Measurements from ENCODE around the gene FAM200B. TPM values are rescaled to one million over a fixed set of nuclear protein-coding genes. Genes with fewer than 3 reads are reported as not detected.

FAM200B gene
- total RNA-seq, 1 donor from 2014 or later: 58.3 TPM

GRCh38 chr4:15657366-15657765 lies 24.3 kb upstream of the FAM200B start:
- Histone ChIP-seq H3K79me2 (ENCODE audit: low read depth) (peaks cover 24% of the 10 kb centered on the region), H3K36me3 (no peaks in the 10 kb centered on the region), H3K9ac (no peak overlapping the region), H2AFZ (replicated peaks) (no peak overlapping the region), H4K20me1 (ENCODE audit: low read depth) (peaks cover 8% of the 10 kb centered on the region), H3K4me2 (no peak overlapping the region), H3K27ac (no peak overlapping the region), H3K27me3 (no peaks in the 10 kb centered on the region), H3K9me3 (ENCODE audit: low read depth) (no peaks in the 10 kb centered on the region), H3K4me1 (peaks cover 18% of the 10 kb centered on the region), H3F3A (ENCODE audit: low read depth) (peaks cover 34% of the 10 kb centered on the region), H3K4me3 (no peak overlapping the region)
- DNase-seq (ENCODE audit: low spot score): no peak
- no peaks in the 10 kb centered on the region for H3K9me3 Mint-ChIP-seq
- no peak overlapping the region for H3K27ac Mint-ChIP-seq
- peaks cover 29% of the 10 kb centered on the region for H3K4me1 Mint-ChIP-seq
- H3K27me3 Mint-ChIP-seq (ENCODE audit: insufficient read depth, low read depth): peaks cover 5% of the 10 kb centered on the region
- no peaks in the 10 kb centered on the region for H3K36me3 Mint-ChIP-seq
- TF ChIP-seq EZH2phosphoT487 (IDR thresholded peaks at IDR 0.05): no peak
- TF ChIP-seq CTCF (IDR thresholded peaks at IDR 0.05): no peak
- no peak for TF ChIP-seq EZH2 (IDR thresholded peaks at IDR 0.05)
- H3K4me3 Mint-ChIP-seq: no peak overlapping the region

GRCh38 chr4:15658136-15658770 lies 23.4 kb upstream of the FAM200B start:
- Histone ChIP-seq H3K27me3 (no peaks in the 10 kb centered on the region), H3K79me2 (ENCODE audit: low read depth) (peaks cover 15% of the 10 kb centered on the region), H2AFZ (replicated peaks) (no peak overlapping the region), H3F3A (ENCODE audit: low read depth) (peaks cover 34% of the 10 kb centered on the region), H3K4me2 (no peak overlapping the region), H3K36me3 (no peaks in the 10 kb centered on the region), H3K4me3 (no peak overlapping the region), H4K20me1 (ENCODE audit: low read depth) (no peaks in the 10 kb centered on the region), H3K9ac (no peak overlapping the region), H3K9me3 (ENCODE audit: low read depth) (no peaks in the 10 kb centered on the region), H3K27ac (no peak overlapping the region), H3K4me1 (peaks cover 9% of the 10 kb centered on the region)
- peaks cover 5% of the 10 kb centered on the region for H3K27me3 Mint-ChIP-seq (ENCODE audit: insufficient read depth, low read depth)
- peak overlapping the region; percentile 86 for H3K27ac Mint-ChIP-seq
- no peak overlapping the region for H3K4me3 Mint-ChIP-seq
- no peak for DNase-seq (ENCODE audit: low spot score)
- H3K4me1 Mint-ChIP-seq: peaks cover 20% of the 10 kb centered on the region
- H3K36me3 Mint-ChIP-seq: no peaks in the 10 kb centered on the region
- TF ChIP-seq EZH2phosphoT487 (IDR thresholded peaks at IDR 0.05) (no peak), EZH2 (IDR thresholded peaks at IDR 0.05) (no peak), CTCF (IDR thresholded peaks at IDR 0.05) (no peak)
- H3K9me3 Mint-ChIP-seq: no peaks in the 10 kb centered on the region

- H3K27me3 Mint-ChIP-seq (ENCODE audit: insufficient read depth, low read depth): peaks cover 5% of the 10 kb centered on the region
- no peak overlapping the region for H3K9ac ChIP-seq
- H3K36me3 Mint-ChIP-seq: no peaks in the 10 kb centered on the region
- TF ChIP-seq EZH2phosphoT487 (IDR thresholded peaks at IDR 0.05): no peak
- no peak for TF ChIP-seq CTCF (IDR thresholded peaks at IDR 0.05)
- TF ChIP-seq EZH2 (IDR thresholded peaks at IDR 0.05): no peak
- H3K36me3 ChIP-seq: no peaks in the 10 kb centered on the region
- H3K27me3 ChIP-seq: no peaks in the 10 kb centered on the region
- no peak overlapping the region for H3K4me3 ChIP-seq
- no peak overlapping the region for H3K27ac Mint-ChIP-seq
- H4K20me1 ChIP-seq (ENCODE audit: low read depth): no peaks in the 10 kb centered on the region
- no peak overlapping the region for H3K27ac ChIP-seq
- H3K9me3 ChIP-seq (ENCODE audit: low read depth): no peaks in the 10 kb centered on the region
- no peak for DNase-seq (ENCODE audit: low spot score)
- peaks cover 4% of the 10 kb centered on the region for H3K4me1 ChIP-seq
- H2AFZ ChIP-seq (replicated peaks): no peak overlapping the region
- H3K9me3 Mint-ChIP-seq: no peaks in the 10 kb centered on the region
- H3K4me1 Mint-ChIP-seq: peaks cover 15% of the 10 kb centered on the region
- H3K4me2 ChIP-seq: no peak overlapping the region
- H3K4me3 Mint-ChIP-seq: no peak overlapping the region
- peaks cover 10% of the 10 kb centered on the region for H3K79me2 ChIP-seq (ENCODE audit: low read depth)
- H3F3A ChIP-seq (ENCODE audit: low read depth): peaks cover 33% of the 10 kb centered on the region
Measured at GRCh38 chr4:15658781-15659180, 22.8 kb upstream of the FAM200B start.

All from neural progenitor cell (in vitro differentiated cells).